CD4-positive, CD25-positive, alpha-beta regulatory T cell (primary cell): ENCODE results near the gene CFD. TPM values are rescaled to one million over a fixed set of nuclear protein-coding genes. Genes with fewer than 3 reads are reported as not detected.

Experiments
- ATAC-seq, 2 donors: fragments of 150-1000 bp; cut with Tn5 transposase; one replicate each; pipeline ENCODE4 v1.10.0; 2021; ENCODE audit warnings: low read depth in 2 of 2, moderate number of reproducible peaks in 2 of 2, moderate library complexity in 1 of 2
- DNase-seq, 3 donors: peaks; one replicate each; pipeline versions ENCODE4 v3.0.0 to v3.0.0-alpha.2; 2012 to 2022; ENCODE audit warnings: mixed read lengths in 1 of 3
- H3K27ac ChIP-seq: one replicate; pipeline ENCODE4 v1.7.0; 2013; ENCODE audit warnings: mild to moderate bottlenecking, low read length; ENCODE audit not compliant: insufficient read depth, poor library complexity, severe bottlenecking
- H3K27me3 ChIP-seq: one replicate; pipeline ENCODE4 v1.7.0; 2013; ENCODE audit warnings: low read length; ENCODE audit not compliant: control insufficient read depth, insufficient read depth
- H3K36me3 ChIP-seq: one replicate; pipeline ENCODE4 v1.7.0; 2013; ENCODE audit warnings: mild to moderate bottlenecking, low read length, moderate library complexity; ENCODE audit not compliant: control insufficient read depth, insufficient read depth
- H3K4me1 ChIP-seq: 2 replicates; pipeline ENCODE4 v1.7.0; 2013; ENCODE audit warnings: mild to moderate bottlenecking, low read length; ENCODE audit not compliant: insufficient read depth, control insufficient read depth, poor library complexity, severe bottlenecking
- H3K4me3 ChIP-seq: one replicate; pipeline ENCODE4 v1.7.0; 2013; ENCODE audit warnings: low read depth, mild to moderate bottlenecking, low read length, moderate library complexity
- H3K9me3 ChIP-seq, 2 experiments: 1 replicate in 1 of 2; 2 replicates in 1 of 2; pipeline ENCODE4 v1.7.0; 2013; ENCODE audit warnings: low read length in 2 of 2, mild to moderate bottlenecking in 1 of 2, moderate library complexity in 1 of 2; ENCODE audit not compliant: control insufficient read depth in 2 of 2
- H3K27ac Mint-ChIP-seq, 3 donors: one replicate each; pipeline ENCODE4 v1.8.0; 2020 to 2022; ENCODE audit warnings: mild to moderate bottlenecking in 3 of 3, mixed read lengths in 3 of 3, moderate library complexity in 2 of 3
- H3K27me3 Mint-ChIP-seq: one replicate; pipeline ENCODE4 v1.8.0; 2022; ENCODE audit warnings: mild to moderate bottlenecking, mixed read lengths
- H3K36me3 Mint-ChIP-seq: one replicate; pipeline ENCODE4 v1.8.0; 2020; ENCODE audit warnings: mixed read lengths
- H3K4me1 Mint-ChIP-seq, 4 donors: one replicate each; pipeline ENCODE4 v1.8.0; 2020 to 2022; ENCODE audit warnings: mixed read lengths in 4 of 4, mild to moderate bottlenecking in 1 of 4
- H3K4me3 Mint-ChIP-seq, 4 donors: one replicate each; pipeline ENCODE4 v1.8.0; 2020 to 2022; ENCODE audit warnings: mild to moderate bottlenecking in 4 of 4, mixed read lengths in 4 of 4, moderate library complexity in 3 of 4
- H3K9me3 Mint-ChIP-seq, 7 donors: one replicate each; pipeline ENCODE4 v1.8.0; 2020 to 2022; ENCODE audit warnings: mixed read lengths in 7 of 7, mild to moderate bottlenecking in 3 of 7, moderate library complexity in 2 of 7
- polyA plus RNA-seq, 4 donors: library from polyadenylated mRNA; unstranded; fragments of 300-500 nt; fragmentation: Illumina TruSeq; gene quantifications; one replicate each; pipeline ENCODE4 v1.2.3, GENCODE V29; 2021
- total RNA-seq: library from RNA; stranded (reverse); gene quantifications from one replicate; pipeline ENCODE4 v1.2.3, GENCODE V29; 2022

The CFD gene
- total and polyA plus RNA-seq, 5 donors from 2014 or later = 1.9 to 6.4 (median 2.0) TPM

DNA sequence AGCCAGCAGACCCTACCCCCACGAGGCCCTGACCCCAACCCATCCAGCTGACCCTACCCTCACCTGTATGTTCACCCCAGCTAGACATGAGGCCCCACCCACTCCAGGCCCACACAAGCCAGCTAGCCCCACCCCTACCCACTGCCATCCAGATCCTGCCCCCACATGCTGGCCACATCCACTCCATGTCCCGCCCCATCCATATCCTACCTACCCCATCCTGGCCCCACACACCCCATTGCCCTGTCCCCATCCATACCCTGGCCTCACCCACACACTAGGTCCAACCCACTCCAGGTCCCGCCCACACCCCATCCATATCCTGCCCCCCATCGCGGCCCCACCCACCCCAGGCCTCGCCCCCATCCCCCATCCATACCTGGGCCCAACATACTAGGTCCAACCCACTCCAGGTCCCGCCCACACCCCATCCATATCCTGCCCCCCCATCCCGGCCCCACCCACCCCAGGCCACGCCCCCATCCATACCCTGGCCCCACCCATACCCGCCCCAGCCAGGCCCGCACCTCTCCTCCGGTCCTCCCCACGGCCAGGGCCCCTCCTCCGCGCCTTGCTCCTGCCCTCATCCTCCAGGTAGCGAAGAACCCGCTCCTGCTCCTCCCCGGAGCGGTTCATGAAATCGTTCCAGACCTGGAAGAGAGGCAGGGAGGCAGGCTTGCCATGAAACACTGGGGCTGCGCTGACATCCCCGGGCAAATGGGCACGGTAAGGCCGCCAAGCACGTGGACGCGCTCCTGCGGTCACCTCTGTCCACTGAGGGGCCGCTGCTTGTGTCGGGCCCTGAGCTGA is 41.0 kb downstream of the CFD start:
- Histone ChIP-seq H3K27ac (peak overlapping the region; percentile 14), H3K4me1 (peaks cover 37% of the 10 kb centered on the region), H3K9me3 (no peaks in the 10 kb centered on the region), H3K36me3 (peaks cover 43% of the 10 kb centered on the region), H3K27me3 (no peaks in the 10 kb centered on the region), H3K4me3 (no peak overlapping the region)
- Mint-ChIP-seq H3K9me3 (peaks cover 0 to 2% (median 0%) of the 10 kb centered on the region in 7 donors), H3K36me3 (peaks cover 7% of the 10 kb centered on the region), H3K27ac (peak overlapping the region in 1 of 3 donors; percentile 20), H3K27me3 (no peaks in the 10 kb centered on the region), H3K4me1 (peaks cover 0 to 50% (median 11%) of the 10 kb centered on the region in 4 donors), H3K4me3 (no peak overlapping the region)
- peak; percentile 50 to 64 for ATAC-seq
- peak in 1 of 3 donors; percentile 48 for DNase-seq

- Histone ChIP-seq H3K36me3 (peaks cover 42% of the 10 kb centered on the region), H3K27ac (no peak overlapping the region)
- no peak for ATAC-seq
These were observed 42.0 kb downstream of the CFD start for GRCh38 chr19:901216-902092.

GRCh38 chr19:902093-902370 is 42.6 kb downstream of the CFD start:
- no peaks in the 10 kb centered on the region for H3K9me3 ChIP-seq
- H3K36me3 ChIP-seq = peaks cover 36% of the 10 kb centered on the region
- H3K36me3 Mint-ChIP-seq = peaks cover 1% of the 10 kb centered on the region
- H3K4me3 Mint-ChIP-seq = no peak overlapping the region
- H3K27me3 ChIP-seq = no peaks in the 10 kb centered on the region
- no peaks in the 10 kb centered on the region for H3K27me3 Mint-ChIP-seq
- H3K27ac ChIP-seq = no peak overlapping the region
- H3K4me1 Mint-ChIP-seq = peaks cover 0 to 59% (median 18%) of the 10 kb centered on the region in 4 donors
- H3K9me3 Mint-ChIP-seq = peaks cover 0 to 2% (median 0%) of the 10 kb centered on the region in 7 donors
- no peak overlapping the region for H3K4me3 ChIP-seq
- ATAC-seq = no peak
- peak overlapping the region in 1 of 3 donors; percentile 36 for H3K27ac Mint-ChIP-seq
- peaks cover 50% of the 10 kb centered on the region for H3K4me1 ChIP-seq
- no peak for DNase-seq

More at GRCh38 chr19:901216-902092, 42.0 kb downstream of the CFD start:
- H3K4me3 Mint-ChIP-seq = peak overlapping the region in 1 of 4 donors; percentile 15
- H3K27me3 ChIP-seq = no peaks in the 10 kb centered on the region
- H3K27me3 Mint-ChIP-seq = no peaks in the 10 kb centered on the region
- H3K4me1 ChIP-seq = peaks cover 44% of the 10 kb centered on the region
- H3K4me3 ChIP-seq = no peak overlapping the region
- peak overlapping the region in 1 of 3 donors; percentile 43 for H3K27ac Mint-ChIP-seq
- peaks cover 0 to 58% (median 15%) of the 10 kb centered on the region in 4 donors for H3K4me1 Mint-ChIP-seq
- no peak for DNase-seq
- peaks cover 7% of the 10 kb centered on the region for H3K36me3 Mint-ChIP-seq
- no peaks in the 10 kb centered on the region for H3K9me3 ChIP-seq
- H3K9me3 Mint-ChIP-seq = peaks cover 0 to 2% (median 0%) of the 10 kb centered on the region in 7 donors

GRCh38 chr19:902446-903226 is 43.2 kb downstream of the CFD start:
- peaks cover 31% of the 10 kb centered on the region for H3K36me3 ChIP-seq
- peaks cover 56% of the 10 kb centered on the region for H3K4me1 ChIP-seq
- H3K27me3 ChIP-seq = no peaks in the 10 kb centered on the region
- Mint-ChIP-seq H3K36me3 (no peaks in the 10 kb centered on the region), H3K4me1 (peaks cover 0 to 65% (median 19%) of the 10 kb centered on the region in 4 donors), H3K9me3 (peaks cover 0 to 2% (median 0%) of the 10 kb centered on the region in 7 donors), H3K27ac (peak overlapping the region in 2 of 3 donors; percentile 62 to 92), H3K4me3 (peak overlapping the region in 1 of 4 donors; percentile 33), H3K27me3 (peaks cover 5% of the 10 kb centered on the region)
- no peak overlapping the region for H3K4me3 ChIP-seq
- DNase-seq = no peak
- no peak for ATAC-seq
- H3K9me3 ChIP-seq = no peaks in the 10 kb centered on the region
- no peak overlapping the region for H3K27ac ChIP-seq

DNA sequence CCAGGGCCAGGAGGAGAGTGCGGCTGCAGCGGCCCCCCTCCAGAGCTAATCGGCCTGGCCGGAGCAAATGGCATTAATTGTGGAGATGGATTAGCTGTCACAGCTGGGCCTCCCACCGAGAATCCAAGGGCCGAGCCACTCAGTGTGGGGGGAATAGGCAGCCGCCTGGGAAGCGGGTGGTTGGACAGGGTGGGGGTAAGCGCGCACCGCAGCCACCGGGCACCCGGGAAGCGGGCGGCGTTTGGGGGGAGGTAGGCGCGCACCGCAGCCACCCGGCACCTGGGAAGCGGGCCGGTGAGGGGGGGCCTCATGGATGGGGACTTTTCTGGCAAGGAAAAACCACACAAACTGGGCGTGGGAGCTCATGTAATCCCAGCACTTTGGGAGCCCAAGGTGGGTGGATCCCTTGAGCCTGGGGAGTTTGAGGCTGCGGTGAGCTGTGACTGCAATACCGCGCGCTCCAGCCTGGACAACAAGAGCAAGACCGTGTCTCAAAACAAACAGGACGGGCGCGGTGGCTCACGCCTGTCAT is 43.9 kb downstream of the CFD start:
- H3K4me1 Mint-ChIP-seq = peaks cover 0 to 71% (median 21%) of the 10 kb centered on the region in 4 donors
- peaks cover 30% of the 10 kb centered on the region for H3K36me3 ChIP-seq
- ATAC-seq = no peak
- H3K4me1 ChIP-seq = peaks cover 63% of the 10 kb centered on the region
- peak overlapping the region in 1 of 4 donors; percentile 38 for H3K4me3 Mint-ChIP-seq
- no peaks in the 10 kb centered on the region for H3K9me3 ChIP-seq
- DNase-seq = no peak
- peaks cover 0 to 2% (median 0%) of the 10 kb centered on the region in 7 donors for H3K9me3 Mint-ChIP-seq
- no peak overlapping the region for H3K4me3 ChIP-seq
- H3K27ac Mint-ChIP-seq = peak overlapping the region in 1 of 3 donors; percentile 59
- no peaks in the 10 kb centered on the region for H3K27me3 ChIP-seq
- H3K36me3 Mint-ChIP-seq = no peaks in the 10 kb centered on the region
- H3K27ac ChIP-seq = no peak overlapping the region
- H3K27me3 Mint-ChIP-seq = peaks cover 5% of the 10 kb centered on the region

- Mint-ChIP-seq H3K27me3 (peaks cover 9% of the 10 kb centered on the region), H3K4me3 (peak overlapping the region in 3 of 4 donors; percentile 33 to 75 (median 44)), H3K36me3 (peaks cover 7% of the 10 kb centered on the region), H3K9me3 (peaks cover 0 to 2% (median 0%) of the 10 kb centered on the region in 7 donors), H3K4me1 (peaks cover 0 to 78% (median 27%) of the 10 kb centered on the region in 4 donors), H3K27ac (peak overlapping the region in 2 of 3 donors; percentile 59 to 93)
- H3K27ac ChIP-seq = peak overlapping the region; percentile 5
- no peak for DNase-seq
- ATAC-seq = no peak
- no peaks in the 10 kb centered on the region for H3K9me3 ChIP-seq
- H3K27me3 ChIP-seq = no peaks in the 10 kb centered on the region
- peaks cover 22% of the 10 kb centered on the region for H3K36me3 ChIP-seq
- peaks cover 73% of the 10 kb centered on the region for H3K4me1 ChIP-seq
- H3K4me3 ChIP-seq = no peak overlapping the region
These were observed 45.1 kb downstream of the CFD start for GRCh38 chr19:904545-904944.

DNA sequence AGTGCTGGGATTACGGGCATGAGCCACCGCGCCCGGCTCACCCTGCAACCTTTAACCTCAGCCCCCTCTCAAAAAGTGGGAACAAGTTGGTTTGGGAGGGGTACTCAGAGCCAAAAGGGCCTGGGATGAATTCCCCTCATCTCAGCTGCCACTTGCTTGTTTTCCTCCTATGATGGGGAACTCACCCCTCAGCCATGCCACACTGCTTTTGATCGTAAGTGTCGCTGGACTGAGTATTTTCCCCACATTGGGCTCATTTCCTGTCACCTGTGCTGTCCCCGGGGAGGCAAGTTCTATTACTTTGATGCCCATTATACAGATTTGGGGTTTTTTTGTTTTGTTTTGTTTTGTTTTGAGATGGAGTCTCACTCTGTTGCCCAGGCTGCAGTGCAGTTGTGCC is 47.0 kb downstream of the CFD start:
- peaks cover 0 to 86% (median 34%) of the 10 kb centered on the region in 4 donors for H3K4me1 Mint-ChIP-seq
- H3K4me3 ChIP-seq = no peak overlapping the region
- H3K36me3 Mint-ChIP-seq = peaks cover 9% of the 10 kb centered on the region
- H3K27ac Mint-ChIP-seq = peak overlapping the region; percentile 91 to 100 (median 100)
- H3K36me3 ChIP-seq = peaks cover 16% of the 10 kb centered on the region
- H3K27me3 Mint-ChIP-seq = peaks cover 14% of the 10 kb centered on the region
- H3K9me3 ChIP-seq = no peaks in the 10 kb centered on the region
- H3K4me1 ChIP-seq = peaks cover 76% of the 10 kb centered on the region
- ATAC-seq = no peak
- peak overlapping the region; percentile 81 to 94 (median 86) for H3K4me3 Mint-ChIP-seq
- peak in 1 of 3 donors; percentile 67 for DNase-seq
- peak overlapping the region; percentile 73 for H3K27ac ChIP-seq
- H3K9me3 Mint-ChIP-seq = peaks cover 0 to 1% (median 0%) of the 10 kb centered on the region in 7 donors
- H3K27me3 ChIP-seq = no peaks in the 10 kb centered on the region
